Dermis blood vessel endothelial cell (primary cell): ENCODE results near the gene BRMS1L. TPM values are rescaled to one million over a fixed set of nuclear protein-coding genes. Genes with fewer than 3 reads are reported as not detected.
"Not testable (repeated sequence)": the region's sequence is repeated elsewhere in the genome, so short reads cannot be mapped to it uniquely, and the experiment has no call there.

Source experiments
- DNase-seq: peaks from one replicate; pipeline ENCODE4 v3.0.0; 2010
- total RNA-seq: library from RNA; depleted of rRNA; stranded (reverse); fragments of >200 nt; gene quantifications from 2 replicates; pipeline ENCODE4 v1.2.3, GENCODE V29; 2014

The BRMS1L gene
- total RNA-seq: 2.9 and 10.8 TPM in 2 replicates

GRCh38 chr14:35826218-35826951, at the start of gene BRMS1L:
Gene BRMS1L, plus strand, starts transcription at chr14:35826338. Its CDS starts 179 bp downstream, at chr14:35826517.
- peak; percentile 99 for DNase-seq

- DNase-seq: no peak
Observed at GRCh38 chr14:35776823-35777222, 49.3 kb upstream of the BRMS1L start.

GRCh38 chr14:35777550-35777949, 48.6 kb upstream of the BRMS1L start:
- DNase-seq: not testable (repeated sequence)

- DNase-seq: no peak
Observed at GRCh38 chr14:35779368-35779767, 46.8 kb upstream of the BRMS1L start.

GRCh38 chr14:35783699-35784098, 42.4 kb upstream of the BRMS1L start:
- no peak for DNase-seq

GRCh38 chr14:35786856-35787255, 39.3 kb upstream of the BRMS1L start:
- no peak for DNase-seq

GRCh38 chr14:35789651-35790050, 36.5 kb upstream of the BRMS1L start:
- no peak for DNase-seq

- DNase-seq: no peak
Observed at GRCh38 chr14:35797796-35798195, 28.3 kb upstream of the BRMS1L start.

- no peak for DNase-seq
Observed at GRCh38 chr14:35806006-35806907, 19.9 kb upstream of the BRMS1L start.

GRCh38 chr14:35807131-35807961, 18.8 kb upstream of the BRMS1L start:
- DNase-seq: no peak

- DNase-seq: peak; percentile 12
Observed at GRCh38 chr14:35808076-35808637, 18.0 kb upstream of the BRMS1L start.

- DNase-seq: peak; percentile 99
Observed at GRCh38 chr14:35808638-35809563, 17.2 kb upstream of the BRMS1L start, which contains the start of gene RALGAPA1. Gene RALGAPA1, minus strand, starts transcription at chr14:35809295. Its CDS starts 460 bp downstream, at chr14:35808835.

- no peak for DNase-seq
Observed at GRCh38 chr14:35809597-35809996, 16.5 kb upstream of the BRMS1L start.

GRCh38 chr14:35810963-35811362, 15.2 kb upstream of the BRMS1L start:
- no peak for DNase-seq

- peak; percentile 80 for DNase-seq
Observed at GRCh38 chr14:35814371-35815005, 11.7 kb upstream of the BRMS1L start.

GRCh38 chr14:35818346-35819115, 7.6 kb upstream of the BRMS1L start:
- peak; percentile 67 for DNase-seq

- no peak for DNase-seq
Observed at GRCh38 chr14:35819591-35820540, 6.3 kb upstream of the BRMS1L start.

- peak; percentile 54 for DNase-seq
Observed at GRCh38 chr14:35821564-35822411, 4.3 kb upstream of the BRMS1L start.
